ENCODE data around the gene EDC4. TPM values are rescaled to one million over a fixed set of nuclear protein-coding genes. Genes with fewer than 3 reads are reported as not detected.
"Not testable (repeated sequence)": the region's sequence is repeated elsewhere in the genome, so short reads cannot be mapped to it uniquely, and the experiment has no call there.

The EDC4 gene
- total RNA-seq, 1 donor, result 47.4 TPM

DNA sequence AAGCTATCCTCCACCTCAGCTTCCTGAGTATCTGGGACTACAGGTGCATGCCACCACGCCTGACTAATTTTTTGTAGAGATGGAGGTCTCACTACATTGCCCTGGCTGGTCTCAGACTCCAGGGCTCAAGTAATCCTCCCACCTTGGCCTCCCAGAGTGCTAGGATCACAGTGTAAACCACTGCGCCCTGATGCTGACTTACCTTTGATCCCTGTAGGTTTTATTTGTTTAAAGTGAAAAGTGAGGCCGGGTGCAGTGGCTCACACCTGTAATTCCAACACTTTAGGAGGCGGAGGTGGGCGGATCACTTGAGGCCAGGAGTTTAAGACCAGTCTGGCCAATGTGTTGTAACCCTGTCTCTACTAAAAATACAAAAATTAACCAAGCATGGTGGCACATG is 28.9 kb downstream of the EDC4 start:
- no peak overlapping the region for H3K4me3 ChIP-seq (ENCODE audit: low read depth, low read length)
- TF ChIP-seq, protein P1, sequence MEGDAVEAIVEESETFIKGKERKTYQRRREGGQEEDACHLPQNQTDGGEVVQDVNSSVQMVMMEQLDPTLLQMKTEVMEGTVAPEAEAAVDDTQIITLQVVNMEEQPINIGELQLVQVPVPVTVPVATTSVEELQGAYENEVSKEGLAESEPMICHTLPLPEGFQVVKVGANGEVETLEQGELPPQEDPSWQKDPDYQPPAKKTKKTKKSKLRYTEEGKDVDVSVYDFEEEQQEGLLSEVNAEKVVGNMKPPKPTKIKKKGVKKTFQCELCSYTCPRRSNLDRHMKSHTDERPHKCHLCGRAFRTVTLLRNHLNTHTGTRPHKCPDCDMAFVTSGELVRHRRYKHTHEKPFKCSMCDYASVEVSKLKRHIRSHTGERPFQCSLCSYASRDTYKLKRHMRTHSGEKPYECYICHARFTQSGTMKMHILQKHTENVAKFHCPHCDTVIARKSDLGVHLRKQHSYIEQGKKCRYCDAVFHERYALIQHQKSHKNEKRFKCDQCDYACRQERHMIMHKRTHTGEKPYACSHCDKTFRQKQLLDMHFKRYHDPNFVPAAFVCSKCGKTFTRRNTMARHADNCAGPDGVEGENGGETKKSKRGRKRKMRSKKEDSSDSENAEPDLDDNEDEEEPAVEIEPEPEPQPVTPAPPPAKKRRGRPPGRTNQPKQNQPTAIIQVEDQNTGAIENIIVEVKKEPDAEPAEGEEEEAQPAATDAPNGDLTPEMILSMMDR (IDR thresholded peaks at IDR 0.05; ENCODE audit: insufficient read depth, low read length), result no peak
- DNase-seq (ENCODE audit: low read depth), result no peak

DNA sequence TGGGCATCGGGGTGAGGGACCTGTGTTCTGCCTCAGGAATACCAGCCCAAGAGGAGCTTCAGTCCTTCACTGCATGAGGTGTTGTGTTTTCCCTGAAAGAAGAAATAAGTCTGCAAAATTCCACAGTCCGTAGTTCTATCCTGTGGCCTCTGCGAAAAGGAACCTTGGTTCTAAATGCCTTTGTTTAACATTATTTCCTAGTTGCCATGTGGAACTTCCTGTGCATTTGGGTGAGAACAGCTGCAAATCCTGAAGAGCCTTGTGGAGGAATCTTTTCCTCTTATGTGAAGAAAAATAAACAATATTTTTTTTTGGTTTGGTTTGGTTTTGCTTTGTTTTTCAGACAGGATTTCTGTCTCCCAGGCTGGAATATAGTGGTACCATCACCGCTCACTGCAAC is 30.0 kb downstream of the EDC4 start:
- H3K4me3 ChIP-seq (ENCODE audit: low read depth, low read length), result no peak overlapping the region
- TF ChIP-seq, protein P1 (IDR thresholded peaks at IDR 0.05; ENCODE audit: insufficient read depth, low read length), result no peak
- DNase-seq (ENCODE audit: low read depth), result no peak

DNA sequence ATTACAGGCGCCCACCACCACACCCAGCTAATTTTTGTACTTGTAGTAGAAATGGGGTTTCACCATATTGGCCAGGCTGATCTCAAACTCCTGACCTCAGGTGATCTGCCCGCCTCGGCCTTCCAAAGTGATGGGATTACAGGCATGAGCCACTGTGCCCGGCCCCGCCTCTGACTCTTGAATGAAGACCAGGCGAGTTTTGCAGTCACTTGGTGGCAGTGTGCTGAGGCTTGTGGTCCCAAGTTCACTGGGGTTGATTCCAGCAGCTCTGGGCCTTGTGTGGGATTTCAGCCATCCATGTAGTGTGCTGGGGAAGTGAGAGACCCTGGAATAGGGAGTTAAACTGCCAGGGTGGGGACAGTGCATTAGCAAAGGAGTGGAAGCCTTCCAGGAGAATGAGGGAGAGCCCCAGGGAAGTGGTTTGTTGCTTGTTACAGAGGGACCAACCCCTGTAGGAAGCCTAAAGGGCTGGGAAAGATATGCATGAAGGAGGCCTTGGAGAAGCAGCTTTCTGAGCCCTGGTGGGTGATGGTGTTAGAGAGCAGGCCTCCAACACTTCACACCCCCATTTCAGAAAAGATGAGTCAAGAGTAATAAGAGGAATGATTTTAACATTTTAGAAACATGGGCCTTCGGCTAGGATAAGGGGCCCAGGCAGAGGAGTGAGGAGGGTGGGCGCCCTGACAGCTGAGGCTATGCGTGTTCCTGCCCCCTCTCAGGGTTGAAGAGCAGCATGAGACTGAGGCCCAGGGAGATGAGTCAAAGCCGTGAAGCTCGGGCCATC is 34.7 kb downstream of the EDC4 start:
- no peak for DNase-seq (ENCODE audit: low read depth)
- H3K4me3 ChIP-seq (ENCODE audit: low read depth, low read length), result no peak overlapping the region
- TF ChIP-seq, protein P1 (IDR thresholded peaks at IDR 0.05; ENCODE audit: insufficient read depth, low read length), result no peak

DNA sequence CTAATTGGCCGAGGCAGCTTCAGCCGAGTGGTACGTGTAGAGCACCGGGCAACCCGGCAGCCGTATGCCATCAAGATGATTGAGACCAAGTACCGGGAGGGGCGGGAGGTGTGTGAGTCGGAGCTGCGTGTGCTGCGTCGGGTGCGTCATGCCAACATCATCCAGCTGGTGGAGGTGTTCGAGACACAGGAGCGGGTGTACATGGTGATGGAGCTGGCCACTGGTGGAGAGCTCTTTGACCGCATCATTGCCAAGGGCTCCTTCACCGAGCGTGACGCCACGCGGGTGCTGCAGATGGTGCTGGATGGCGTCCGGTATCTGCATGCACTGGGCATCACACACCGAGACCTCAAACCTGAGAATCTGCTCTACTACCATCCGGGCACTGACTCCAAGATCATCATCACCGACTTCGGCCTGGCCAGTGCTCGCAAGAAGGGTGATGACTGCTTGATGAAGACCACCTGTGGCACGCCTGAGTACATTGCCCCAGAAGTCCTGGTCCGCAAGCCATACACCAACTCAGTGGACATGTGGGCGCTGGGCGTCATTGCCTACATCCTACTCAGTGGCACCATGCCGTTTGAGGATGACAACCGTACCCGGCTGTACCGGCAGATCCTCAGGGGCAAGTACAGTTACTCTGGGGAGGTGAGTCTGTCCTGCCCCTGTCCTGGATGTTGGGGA is 36.3 kb downstream of the EDC4 start:
- TF ChIP-seq, protein P1 (IDR thresholded peaks at IDR 0.05; ENCODE audit: insufficient read depth, low read length), result no peak
- no peak for DNase-seq (ENCODE audit: low read depth)
- no peak overlapping the region for H3K4me3 ChIP-seq (ENCODE audit: low read depth, low read length)

DNA sequence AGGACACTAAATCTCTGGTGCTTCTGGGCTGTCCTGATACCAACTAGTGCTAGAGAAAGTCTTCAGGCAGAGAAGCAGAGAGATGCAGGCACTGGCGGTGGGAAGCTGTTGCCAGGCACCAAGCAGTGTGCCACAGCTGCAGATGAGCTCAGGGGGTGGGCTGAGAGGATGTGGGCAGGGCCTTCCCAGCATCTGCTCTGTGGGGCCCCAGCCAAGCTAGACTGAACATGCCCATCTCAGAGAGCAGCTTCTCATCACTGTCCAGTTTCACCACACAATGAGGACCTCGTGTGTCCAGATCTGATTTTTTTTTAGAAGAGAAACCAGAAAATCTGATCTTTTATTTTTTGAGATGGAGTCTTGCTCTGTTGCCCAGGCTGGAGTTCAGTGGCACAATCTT is 37.3 kb downstream of the EDC4 start:
- DNase-seq (ENCODE audit: low read depth), result no peak
- no peak overlapping the region for H3K4me3 ChIP-seq (ENCODE audit: low read depth, low read length)
- TF ChIP-seq, protein P1 (IDR thresholded peaks at IDR 0.05; ENCODE audit: insufficient read depth, low read length), result no peak

DNA sequence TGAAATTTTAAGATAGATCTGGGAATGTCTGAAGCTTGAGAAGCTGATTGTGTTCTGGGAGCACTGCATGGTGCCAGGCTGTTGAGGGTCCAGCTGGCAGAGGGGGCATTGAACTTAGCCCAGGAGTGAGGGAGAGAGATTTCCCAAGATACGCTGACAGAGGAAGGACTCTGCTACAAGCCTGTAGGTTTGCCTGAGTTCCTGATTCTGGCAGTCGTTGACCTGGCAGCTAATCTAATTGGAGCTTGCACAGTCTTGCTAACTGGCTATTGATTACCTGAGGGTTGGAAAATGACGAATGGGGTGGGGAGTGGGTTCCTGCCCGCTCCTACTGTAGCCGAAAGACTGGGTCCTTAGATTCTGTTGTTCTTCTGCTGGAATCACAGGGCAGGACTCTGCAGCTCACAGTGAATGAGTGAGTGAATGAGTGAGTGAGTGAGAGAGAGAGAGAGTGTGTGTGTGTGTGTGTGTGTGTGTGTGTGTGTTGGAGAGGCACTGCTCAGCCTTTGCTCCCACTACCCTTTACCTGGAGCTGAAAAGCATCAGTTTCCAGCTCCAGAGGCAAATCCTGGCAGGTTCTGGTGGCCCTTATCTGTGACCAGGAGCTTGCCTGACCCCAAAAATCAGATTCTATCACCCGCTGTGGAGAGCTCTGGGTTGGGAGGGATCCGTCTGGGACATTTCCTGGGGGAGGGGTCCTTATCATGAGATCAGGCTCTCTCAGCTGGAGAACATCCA is 42.1 kb downstream of the EDC4 start:
- no peak overlapping the region for H3K4me3 ChIP-seq (ENCODE audit: low read depth, low read length)
- DNase-seq (ENCODE audit: low read depth), result no peak
- TF ChIP-seq, protein P1 (IDR thresholded peaks at IDR 0.05; ENCODE audit: insufficient read depth, low read length), result no peak

DNA sequence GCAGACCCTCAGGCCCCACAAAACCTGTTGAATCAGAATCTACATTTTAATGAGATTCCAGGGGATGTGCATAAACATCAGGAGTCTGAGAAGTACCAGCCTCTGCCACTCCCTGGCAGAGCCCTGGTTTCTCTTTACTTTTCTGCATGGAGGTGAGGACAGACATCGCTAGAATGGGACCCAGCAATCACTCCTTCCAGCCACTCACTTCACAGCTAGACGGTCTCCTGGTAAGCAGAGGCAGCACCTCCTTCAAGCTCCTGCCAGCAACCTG is 42.6 kb downstream of the EDC4 start:
- not testable (repeated sequence) for H3K4me3 ChIP-seq (ENCODE audit: low read depth, low read length); DNase-seq (ENCODE audit: low read depth)
